Hepatocyte (in vitro differentiated cells): Measurements from ENCODE around the gene GBE1. TPM values are rescaled to one million over a fixed set of nuclear protein-coding genes. Genes with fewer than 3 reads are reported as not detected.

Source experiments
- DNase-seq: peaks from one replicate; pipeline ENCODE4 v3.0.0-alpha.2; 2016; ENCODE audit warnings: low spot score
- H2AFZ ChIP-seq: fragments of 200-600 bp; sonication (generic); 2 replicates; pipeline ENCODE4 v1.6.0; 2016; ENCODE audit warnings: antibody characterized with exemption, mild to moderate bottlenecking
- H3K27ac ChIP-seq: fragments of 200-600 bp; sonication (generic); 2 replicates; pipeline ENCODE4 v1.5.1; 2016; ENCODE audit warnings: mild to moderate bottlenecking
- H3K27me3 ChIP-seq: fragments of 200-600 bp; sonication (generic); 2 replicates; pipeline ENCODE4 v1.6.1; 2016
- H3K36me3 ChIP-seq: fragments of 200-600 bp; sonication (generic); replicated peaks from 2 replicates; pipeline ENCODE4 v1.5.1; 2016; ENCODE audit warnings: low read depth; ENCODE audit not compliant: insufficient read depth
- H3K4me1 ChIP-seq: fragments of 200-600 bp; sonication (generic); 2 replicates; pipeline ENCODE4 v1.5.1; 2016; ENCODE audit warnings: mild to moderate bottlenecking, moderate library complexity; ENCODE audit not compliant: insufficient read depth
- H3K4me2 ChIP-seq: fragments of 200-600 bp; sonication (generic); 2 replicates; pipeline ENCODE4 v1.6.0; 2016
- H3K4me3 ChIP-seq: fragments of 200-600 bp; sonication (generic); 2 replicates; pipeline ENCODE4 v1.5.1; 2016; ENCODE audit warnings: mild to moderate bottlenecking
- H3K79me2 ChIP-seq: fragments of 200-600 bp; sonication (generic); 2 replicates; pipeline ENCODE4 v1.6.0; 2017; ENCODE audit warnings: mild to moderate bottlenecking
- H3K9me2 ChIP-seq: fragments of 200-600 bp; sonication (generic); replicated peaks from 2 replicates; pipeline ENCODE4 v1.6.0; 2017; ENCODE audit warnings: mild to moderate bottlenecking; ENCODE audit not compliant: insufficient read depth
- H3K9me3 ChIP-seq: fragments of 200-600 bp; sonication (generic); 2 replicates; pipeline ENCODE4 v1.5.1; 2016; ENCODE audit warnings: low read depth, mild to moderate bottlenecking
- H4K20me1 ChIP-seq: fragments of 200-600 bp; sonication (generic); 2 replicates; pipeline ENCODE4 v1.6.0; 2016; ENCODE audit warnings: mild to moderate bottlenecking; ENCODE audit not compliant: insufficient read depth, poor library complexity, severe bottlenecking
- CTCF ChIP-seq: fragments of 200-600 bp; sonication (generic); IDR thresholded peaks from 2 replicates; pipeline ENCODE4 v1.5.1; 2016; ENCODE audit warnings: antibody characterized with exemption, mild to moderate bottlenecking; ENCODE audit not compliant: poor library complexity
- EZH2 ChIP-seq: fragments of 200-600 bp; sonication (generic); IDR thresholded peaks from 2 replicates; pipeline ENCODE4 v1.6.1; 2016; ENCODE audit warnings: antibody characterized with exemption, mild to moderate bottlenecking, borderline replicate concordance
- EZH2phosphoT487 ChIP-seq: fragments of 200-600 bp; sonication (generic); IDR thresholded peaks from one replicate; pipeline ENCODE4 v1.6.1; 2018; ENCODE audit warnings: antibody characterized with exemption, mild to moderate bottlenecking, low read depth, moderate library complexity; ENCODE audit not compliant: unreplicated experiment, severe bottlenecking
- WGBS: methylation state at CpG from one replicate; pipeline ENCODE4 v1.1.6; 2016; ENCODE audit warnings: low lambda C conversion rate; ENCODE audit errors: missing lambda C conversion rate; 5-methylcytosine and 5-hydroxymethylcytosine counted together
- polyA plus RNA-seq: library from polyadenylated mRNA; unstranded; fragments of >200 nt; fragmentation: Nextera tagmentation; extraction: Ambion mirVana; gene quantifications from 2 replicates; pipeline ENCODE4 v1.2.1, GENCODE V29; 2016
- total RNA-seq: library from RNA; depleted of rRNA; stranded (reverse); fragments of >200 nt; gene quantifications from 2 replicates; pipeline ENCODE4 v1.2.3, GENCODE V29; 2014

GBE1 gene
- total and polyA plus RNA-seq, 2 experiments from 2014 or later, result 15.6 to 25.8 TPM

- no peaks in the 10 kb centered on the region for H3K79me2 ChIP-seq
- H3K9me3 ChIP-seq, result no peaks in the 10 kb centered on the region
- H4K20me1 ChIP-seq, result peaks cover 3% of the 10 kb centered on the region
- no peaks in the 10 kb centered on the region for H3K9me2 ChIP-seq
- no peaks in the 10 kb centered on the region for H3K27me3 ChIP-seq
- DNase-seq, result no peak
- no peak overlapping the region for H3K4me3 ChIP-seq
- no peak overlapping the region for H3K27ac ChIP-seq
- no peaks in the 10 kb centered on the region for H3K4me1 ChIP-seq
- no peak overlapping the region for H2AFZ ChIP-seq
- 89% methylated on average over 1 of the region's 1 CpG for WGBS
- no peak overlapping the region for H3K4me2 ChIP-seq
- no peaks in the 10 kb centered on the region for H3K36me3 ChIP-seq
- no peak for TF ChIP-seq EZH2phosphoT487
- no peak for TF ChIP-seq CTCF
- no peak for TF ChIP-seq EZH2
Observed at GRCh38 chr3:81660036-81660435, 101.4 kb downstream of the GBE1 start.

- Histone ChIP-seq H3K4me2 (peak overlapping the region; percentile 43), H3K4me1 (no peaks in the 10 kb centered on the region), H3K9me3 (no peaks in the 10 kb centered on the region), H3K27me3 (no peaks in the 10 kb centered on the region), H3K9me2 (no peaks in the 10 kb centered on the region), H3K27ac (peak overlapping the region; percentile 25), H3K4me3 (no peak overlapping the region), H2AFZ (no peak overlapping the region), H4K20me1 (peaks cover 3% of the 10 kb centered on the region), H3K36me3 (no peaks in the 10 kb centered on the region), H3K79me2 (no peaks in the 10 kb centered on the region)
- WGBS, result 51% methylated on average over 3 of the region's 3 CpGs
- TF ChIP-seq CTCF (no peak), EZH2 (no peak), EZH2phosphoT487 (no peak)
- no peak for DNase-seq
Observed at GRCh38 chr3:81658322-81658997, 103.0 kb downstream of the GBE1 start.

- no peaks in the 10 kb centered on the region for H3K9me3 ChIP-seq
- H3K4me1 ChIP-seq, result no peaks in the 10 kb centered on the region
- H4K20me1 ChIP-seq, result no peaks in the 10 kb centered on the region
- no peak overlapping the region for H3K4me2 ChIP-seq
- H3K36me3 ChIP-seq, result no peaks in the 10 kb centered on the region
- H3K9me2 ChIP-seq, result no peaks in the 10 kb centered on the region
- TF ChIP-seq EZH2phosphoT487, result no peak
- TF ChIP-seq EZH2, result no peak
- TF ChIP-seq CTCF, result no peak
- H3K4me3 ChIP-seq, result no peak overlapping the region
- 94% methylated on average over 4 of the region's 4 CpGs for WGBS
- no peak for DNase-seq
- H3K27ac ChIP-seq, result no peak overlapping the region
- H3K79me2 ChIP-seq, result no peaks in the 10 kb centered on the region
- H3K27me3 ChIP-seq, result no peaks in the 10 kb centered on the region
- H2AFZ ChIP-seq, result no peak overlapping the region
Observed at GRCh38 chr3:81651139-81651538, 110.3 kb downstream of the GBE1 start.
